GM19467 (cell line): ENCODE measurements around the gene MEOX1.

Experiments used
- ATAC-seq: cut with Tn5 transposase; IDR thresholded peaks from one replicate; pipeline ENCODE4 v1.9.1; 2021; ENCODE audit warnings: mild to moderate bottlenecking, moderate library complexity; ENCODE audit not compliant: unreplicated experiment

Gene MEOX1

DNA sequence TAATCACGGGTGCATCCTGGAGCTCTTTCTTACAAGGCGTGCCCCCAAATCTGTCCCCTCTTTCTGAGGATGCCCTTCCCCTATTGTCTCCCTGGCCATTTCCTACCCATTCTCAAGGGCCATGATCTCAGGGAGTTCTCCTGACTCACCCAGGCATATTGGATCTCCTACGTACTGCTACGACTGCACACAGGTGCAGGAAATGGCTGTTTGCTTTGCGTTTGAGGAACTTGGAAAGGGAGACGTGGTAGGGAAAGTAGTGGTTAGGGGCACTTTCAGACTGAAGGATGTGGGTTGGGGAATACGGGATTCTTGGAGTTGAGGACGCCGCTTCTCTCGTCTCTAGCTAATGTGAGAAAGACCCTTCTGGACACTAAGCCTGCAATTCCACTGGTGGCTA, 18.7 kb upstream of the MEOX1 start:
- no peak for ATAC-seq

GRCh38 chr17:43679911-43680310, 18.2 kb upstream of the MEOX1 start:
- ATAC-seq: no peak

GRCh38 chr17:43679401-43679800, 17.7 kb upstream of the MEOX1 start:
- ATAC-seq: no peak

- ATAC-seq: no peak
These were observed 14.7 kb upstream of the MEOX1 start for GRCh38 chr17:43676471-43676870.

DNA sequence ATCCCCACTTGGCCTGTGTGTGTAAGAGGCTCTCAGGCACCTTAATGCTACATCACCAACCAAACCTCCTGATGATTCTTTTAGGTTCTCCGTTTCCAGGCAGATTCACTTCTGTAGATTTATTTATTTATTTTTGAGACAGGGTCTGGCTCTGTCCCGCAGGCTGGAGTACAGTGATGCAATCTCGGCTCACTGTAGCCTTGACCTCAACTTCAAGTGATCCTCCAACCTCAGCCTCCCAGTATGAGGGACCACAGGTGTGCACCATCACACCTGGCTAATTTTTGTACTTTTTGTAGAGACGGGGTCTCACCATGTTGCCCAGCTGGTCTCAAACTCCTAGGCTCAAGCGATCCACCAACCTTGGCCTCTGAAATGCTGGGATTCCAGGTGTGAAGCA, 12.7 kb upstream of the MEOX1 start:
- ATAC-seq: no peak

GRCh38 chr17:43673516-43674323, 12.0 kb upstream of the MEOX1 start:
- no peak for ATAC-seq

DNA sequence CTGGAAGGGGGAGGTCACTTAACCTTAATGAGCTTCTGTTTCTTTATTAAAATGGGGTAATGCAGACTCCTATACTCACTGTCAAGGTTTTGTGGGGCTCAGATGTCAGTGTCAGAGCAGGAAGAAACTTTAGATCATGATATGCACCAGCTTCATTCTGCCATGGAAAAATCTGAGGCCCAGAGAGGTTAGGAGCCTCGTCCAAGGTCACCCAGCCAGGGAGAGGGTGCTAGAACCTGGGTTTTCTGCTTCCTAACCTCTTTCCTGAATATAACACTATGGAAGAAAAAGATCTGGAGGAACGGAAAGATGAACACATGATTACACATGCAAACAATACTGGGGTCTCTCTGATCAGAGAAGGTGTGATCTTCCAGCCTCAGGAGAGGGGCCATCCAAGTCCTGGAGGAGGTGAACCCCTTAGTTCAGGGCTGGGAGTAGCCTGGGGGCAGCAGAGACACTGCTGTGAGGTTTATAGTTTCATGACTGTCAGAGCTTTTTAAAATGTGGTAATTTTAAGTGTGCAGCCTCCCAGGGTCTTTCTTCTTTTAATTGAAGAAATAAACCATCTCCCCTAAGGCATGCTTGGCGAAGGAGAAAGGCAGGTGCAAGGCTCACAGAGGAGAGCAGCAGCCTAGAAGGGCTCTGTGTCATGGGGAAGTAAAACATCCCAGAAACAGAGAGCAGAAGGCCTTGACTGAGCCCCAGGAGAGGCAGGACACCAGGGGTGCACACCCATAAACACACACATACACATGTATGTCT, 10.2 kb upstream of the MEOX1 start:
- ATAC-seq: no peak

GRCh38 chr17:43671031-43671692, 9.4 kb upstream of the MEOX1 start:
- no peak for ATAC-seq

- ATAC-seq: no peak
These were observed 8.9 kb upstream of the MEOX1 start for GRCh38 chr17:43670645-43671030.

DNA sequence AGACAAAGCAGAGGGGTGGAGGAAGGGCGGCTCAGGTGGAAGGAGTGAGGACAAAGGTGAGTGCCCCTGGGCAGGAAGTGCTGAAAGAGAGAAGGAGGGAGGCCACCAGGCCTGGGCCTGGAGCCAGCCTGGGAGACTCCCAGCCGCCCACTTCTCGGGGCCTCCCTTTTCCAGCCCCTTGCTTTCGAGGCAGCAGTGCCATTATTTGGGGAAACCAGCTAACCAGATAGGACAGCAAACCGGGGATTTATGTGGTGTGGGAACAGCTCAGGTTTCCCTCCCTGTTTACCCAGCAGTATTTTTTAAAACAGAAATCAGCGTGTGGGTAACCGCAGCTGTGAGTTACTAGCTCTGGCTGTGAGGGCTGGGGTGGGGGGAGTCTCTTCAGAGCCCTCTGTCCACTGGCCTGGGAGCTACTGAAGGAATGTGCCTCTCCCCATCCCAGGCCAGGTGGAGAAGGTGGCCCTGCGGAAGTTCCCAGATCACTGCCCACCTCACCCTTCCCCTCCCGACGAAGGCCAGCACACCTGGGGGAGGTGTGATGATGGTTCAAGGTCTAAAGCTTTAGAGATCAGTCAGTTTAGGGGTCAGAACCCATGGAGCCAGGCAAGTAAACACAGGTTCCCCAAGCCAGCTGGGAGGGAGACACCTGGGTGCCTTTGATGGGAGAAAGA, 8.4 kb upstream of the MEOX1 start:
- no peak for ATAC-seq

DNA sequence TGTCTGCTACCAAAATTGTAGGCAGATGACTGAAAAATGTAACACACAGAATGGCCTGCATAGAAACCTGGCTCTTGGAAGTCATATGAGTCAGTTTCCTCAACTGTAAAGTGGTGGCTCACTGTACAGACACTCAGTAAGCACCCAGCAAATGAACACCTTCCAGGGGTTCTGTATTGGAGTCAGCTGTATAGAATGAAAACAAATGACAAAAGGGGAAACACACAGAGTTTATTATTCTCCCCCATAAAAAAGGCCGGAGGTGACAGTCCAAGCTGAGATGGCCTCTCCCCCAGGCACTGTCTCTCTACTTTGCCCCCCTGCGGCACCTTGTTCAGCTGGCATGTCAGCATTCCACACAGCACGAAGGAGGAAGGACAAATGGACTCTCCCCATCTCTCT, 6.2 kb upstream of the MEOX1 start:
- no peak for ATAC-seq

DNA sequence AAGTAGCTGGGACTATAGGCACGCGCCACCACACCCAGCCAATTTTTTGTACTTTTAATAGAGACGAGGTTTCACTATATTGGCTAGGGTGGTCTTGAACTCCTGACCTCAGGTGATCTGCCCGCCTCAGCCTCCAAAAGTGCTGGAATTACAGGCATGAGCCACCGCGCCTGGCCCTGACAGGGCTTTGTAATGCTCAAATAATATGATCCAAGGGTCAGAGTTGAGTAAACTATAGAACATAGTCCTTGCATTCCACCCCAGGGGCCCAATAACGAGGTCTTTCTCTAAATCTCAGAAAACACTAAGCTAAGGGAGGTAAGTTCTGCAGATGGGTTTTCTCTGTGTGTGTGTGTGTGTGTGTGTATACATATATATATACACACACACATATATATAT, 5.8 kb upstream of the MEOX1 start:
- ATAC-seq: no peak

GRCh38 chr17:43665937-43666236, 4.2 kb upstream of the MEOX1 start:
- no peak for ATAC-seq

- no peak for ATAC-seq
These were observed 3.6 kb upstream of the MEOX1 start for GRCh38 chr17:43665084-43665936.

GRCh38 chr17:43664096-43664495, 2.4 kb upstream of the MEOX1 start:
- no peak for ATAC-seq

DNA sequence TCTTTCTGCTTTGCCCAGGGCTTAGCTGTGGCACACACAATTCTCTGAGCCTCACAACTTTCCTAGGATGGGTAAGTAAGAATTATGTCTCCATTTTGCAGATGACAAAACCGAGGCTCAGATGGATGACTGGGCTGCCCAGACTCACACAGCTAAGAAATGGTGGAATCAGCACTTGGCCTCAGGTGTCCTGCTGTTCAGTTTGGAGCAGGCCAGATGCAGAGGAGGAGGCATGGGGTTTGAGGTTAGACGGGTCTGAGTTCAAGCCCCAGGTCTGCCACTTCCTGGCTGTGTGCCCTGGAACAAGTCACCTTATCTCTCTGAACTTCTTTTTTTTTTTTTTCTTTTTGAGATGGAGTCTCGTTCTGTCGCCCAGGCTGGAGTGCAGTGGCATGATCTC, 1.7 kb upstream of the MEOX1 start:
- no peak for ATAC-seq

GRCh38 chr17:43662413-43663141, 855 bp upstream of the MEOX1 start:
- no peak for ATAC-seq

DNA sequence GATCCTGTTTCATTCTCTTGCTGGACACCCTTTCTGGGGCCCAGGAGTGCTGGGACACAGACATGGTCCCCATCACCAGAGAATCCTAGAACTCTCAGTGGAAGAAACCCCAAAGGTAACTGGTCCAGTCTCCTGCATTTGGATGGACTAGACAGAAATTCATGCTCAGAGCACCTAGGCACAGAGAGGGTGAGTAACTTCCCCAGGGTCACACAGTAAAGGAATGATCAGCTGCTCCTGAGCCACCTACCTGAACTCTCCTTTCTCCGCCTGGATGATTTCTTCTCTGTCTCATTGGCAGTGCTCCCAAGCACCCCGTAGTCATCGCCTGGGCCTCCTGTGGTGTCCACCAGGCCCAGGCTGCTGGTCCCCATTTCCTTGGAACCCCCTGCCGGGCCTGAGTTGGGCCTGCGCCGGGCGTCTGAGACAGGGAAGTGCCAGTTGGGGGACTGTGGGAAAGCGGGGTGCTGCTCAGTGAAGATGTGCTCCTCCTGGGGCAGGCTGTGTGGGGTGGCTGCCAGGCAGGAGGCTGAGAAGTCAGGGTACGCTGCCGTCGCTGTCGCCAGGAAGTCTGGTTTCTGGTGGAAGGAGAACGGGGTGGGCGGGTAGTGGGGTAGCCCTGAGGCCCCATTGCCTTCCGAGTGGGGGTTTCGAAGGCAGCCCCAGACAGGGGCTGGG, 767 bp downstream of the MEOX1 start:
- ATAC-seq: no peak

GRCh38 chr17:43659823-43660617, 1.7 kb downstream of the MEOX1 start:
- ATAC-seq: no peak
